Measurements from ENCODE around the gene TBL3. TPM values are rescaled to one million over a fixed set of nuclear protein-coding genes. Genes with fewer than 3 reads are reported as not detected.

TBL3 gene
- total RNA-seq, 1 donor from 2014 or later: 30.7 TPM

- DNase-seq (ENCODE audit: low spot score): no peak
- peaks cover 44% of the 10 kb centered on the region for H3K79me2 ChIP-seq (ENCODE audit: low read depth)
- no peak within 1 kb of the TSS for H3K27ac Mint-ChIP-seq
- H3K36me3 Mint-ChIP-seq: peaks cover 12% of the 10 kb centered on the region
- peaks cover 33% of the 10 kb centered on the region for H3F3A ChIP-seq (ENCODE audit: low read depth)
- H3K27me3 ChIP-seq: no peaks in the 10 kb centered on the region
- peak within 1 kb of the TSS; percentile 95 for H3K4me3 Mint-ChIP-seq
- H3K27me3 Mint-ChIP-seq (ENCODE audit: insufficient read depth, low read depth): peaks cover 2% of the 10 kb centered on the region
- no peaks in the 10 kb centered on the region for H3K36me3 ChIP-seq
- peaks cover 17% of the 10 kb centered on the region for H3K4me1 ChIP-seq
- H3K4me1 Mint-ChIP-seq: peaks cover 25% of the 10 kb centered on the region
- peaks cover 31% of the 10 kb centered on the region for H4K20me1 ChIP-seq (ENCODE audit: low read depth)
- H2AFZ ChIP-seq (replicated peaks): no peak within 1 kb of the TSS
- peak within 1 kb of the TSS; percentile 98 for H3K4me3 ChIP-seq
- H3K9ac ChIP-seq: peak within 1 kb of the TSS; percentile 98
- H3K9me3 Mint-ChIP-seq: no peaks in the 10 kb centered on the region
- no peak within 1 kb of the TSS for H3K27ac ChIP-seq
- H3K9me3 ChIP-seq (ENCODE audit: low read depth): no peaks in the 10 kb centered on the region
- peak within 1 kb of the TSS; percentile 90 for H3K4me2 ChIP-seq
- TF ChIP-seq EZH2phosphoT487 (IDR thresholded peaks at IDR 0.05) (no peak), CTCF (IDR thresholded peaks at IDR 0.05) (no peak), EZH2 (IDR thresholded peaks at IDR 0.05) (no peak)
These were observed 5.4 kb upstream of the TBL3 start, which contains the start of gene RNF151 for GRCh38 chr16:1966460-1966859. Gene RNF151, plus strand, starts transcription at chr16:1966856. Its CDS starts 26 bp downstream, at chr16:1966882.

GRCh38 chr16:1968146-1968953 is 3.5 kb upstream of the TBL3 start:
- no peak overlapping the region for H3K4me2 ChIP-seq
- DNase-seq (ENCODE audit: low spot score): no peak
- peaks cover 31% of the 10 kb centered on the region for H3K4me1 Mint-ChIP-seq
- no peaks in the 10 kb centered on the region for H3K27me3 ChIP-seq
- H3F3A ChIP-seq (ENCODE audit: low read depth): peaks cover 14% of the 10 kb centered on the region
- no peak overlapping the region for H3K4me3 ChIP-seq
- TF ChIP-seq EZH2phosphoT487 (IDR thresholded peaks at IDR 0.05) (no peak), EZH2 (IDR thresholded peaks at IDR 0.05) (no peak), CTCF (IDR thresholded peaks at IDR 0.05) (no peak)
- no peak overlapping the region for H3K9ac ChIP-seq
- H3K4me1 ChIP-seq: peaks cover 14% of the 10 kb centered on the region
- H3K9me3 ChIP-seq (ENCODE audit: low read depth): no peaks in the 10 kb centered on the region
- peaks cover 46% of the 10 kb centered on the region for H3K79me2 ChIP-seq (ENCODE audit: low read depth)
- H3K27ac Mint-ChIP-seq: no peak overlapping the region
- H2AFZ ChIP-seq (replicated peaks): no peak overlapping the region
- no peaks in the 10 kb centered on the region for H3K9me3 Mint-ChIP-seq
- H3K36me3 Mint-ChIP-seq: peaks cover 5% of the 10 kb centered on the region
- H3K4me3 Mint-ChIP-seq: peak overlapping the region; percentile 54
- H3K27me3 Mint-ChIP-seq (ENCODE audit: insufficient read depth, low read depth): peaks cover 2% of the 10 kb centered on the region
- peaks cover 22% of the 10 kb centered on the region for H4K20me1 ChIP-seq (ENCODE audit: low read depth)
- no peak overlapping the region for H3K27ac ChIP-seq
- no peaks in the 10 kb centered on the region for H3K36me3 ChIP-seq

- Histone ChIP-seq H3K9ac (peak overlapping the region; percentile 95), H3K36me3 (no peaks in the 10 kb centered on the region), H3F3A (ENCODE audit: low read depth) (peaks cover 4% of the 10 kb centered on the region), H3K4me1 (peaks cover 4% of the 10 kb centered on the region), H3K4me2 (peak overlapping the region; percentile 86), H3K9me3 (ENCODE audit: low read depth) (no peaks in the 10 kb centered on the region), H3K27me3 (no peaks in the 10 kb centered on the region), H3K79me2 (ENCODE audit: low read depth) (peaks cover 25% of the 10 kb centered on the region), H3K27ac (no peak overlapping the region), H2AFZ (replicated peaks) (no peak overlapping the region), H3K4me3 (peak overlapping the region; percentile 91), H4K20me1 (ENCODE audit: low read depth) (peaks cover 17% of the 10 kb centered on the region)
- no peaks in the 10 kb centered on the region for H3K9me3 Mint-ChIP-seq
- H3K4me3 Mint-ChIP-seq: peak overlapping the region; percentile 95
- no peak overlapping the region for H3K27ac Mint-ChIP-seq
- no peak for TF ChIP-seq EZH2 (IDR thresholded peaks at IDR 0.05)
- TF ChIP-seq CTCF (IDR thresholded peaks at IDR 0.05): no peak
- TF ChIP-seq EZH2phosphoT487 (IDR thresholded peaks at IDR 0.05): no peak
- H3K4me1 Mint-ChIP-seq: peaks cover 18% of the 10 kb centered on the region
- H3K27me3 Mint-ChIP-seq (ENCODE audit: insufficient read depth, low read depth): peaks cover 3% of the 10 kb centered on the region
- peaks cover 3% of the 10 kb centered on the region for H3K36me3 Mint-ChIP-seq
- DNase-seq (ENCODE audit: low spot score): peak; percentile 50
These were observed 631 bp downstream of the TBL3 start for GRCh38 chr16:1972490-1972877.
